ENCODE data around the gene OTUD5.

Gene OTUD5

DNA sequence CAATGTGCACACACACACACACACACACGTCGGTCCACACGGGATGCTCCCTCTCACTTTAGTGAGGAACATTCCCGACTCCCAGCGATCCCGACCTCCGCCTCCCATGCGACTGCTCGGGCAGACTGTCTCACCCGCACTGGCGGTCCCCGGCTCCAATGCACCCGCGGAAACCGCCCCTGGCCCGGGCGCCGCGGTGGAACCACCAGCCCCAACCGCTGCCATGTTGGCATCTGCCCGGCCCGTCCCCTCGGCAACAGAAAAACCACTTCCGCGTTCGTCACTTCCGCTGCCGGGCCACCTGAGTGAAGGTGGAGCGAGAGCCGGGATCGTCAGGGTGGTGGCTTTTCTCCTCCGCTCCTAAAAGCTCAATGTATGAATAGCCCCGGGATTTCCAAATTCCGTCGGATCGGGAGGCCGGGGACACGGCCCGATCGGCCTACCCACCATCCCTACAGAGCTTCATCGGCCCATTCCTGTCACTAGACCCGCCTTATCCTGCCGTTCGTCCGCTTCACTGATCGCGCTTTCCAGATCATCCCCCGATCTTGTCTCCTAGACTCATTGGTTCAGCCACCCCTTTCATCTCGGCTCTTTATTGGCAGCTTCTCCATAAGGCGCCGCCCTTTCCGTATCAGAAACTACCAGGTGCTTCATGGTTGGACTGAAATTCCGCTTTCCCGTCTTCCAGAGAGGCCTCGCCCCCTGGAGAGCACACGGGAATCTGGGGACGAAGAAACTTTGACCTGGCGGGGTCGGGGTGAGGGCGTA lies 45.8 kb downstream of the OTUD5 start, which contains the start of gene SLC35A2:
TSS of gene SLC35A2 (minus strand) at position 235 of the 771 bp plus-strand sequence. CDS start at position 225, 10 bp downstream.
- peak; percentile 87 for DNase-seq (ENCODE audit: low read depth)
- peak within 1 kb of the TSS; percentile 78 for H3K4me3 ChIP-seq (ENCODE audit: low read depth, low read length)
- TF ChIP-seq, protein P1, sequence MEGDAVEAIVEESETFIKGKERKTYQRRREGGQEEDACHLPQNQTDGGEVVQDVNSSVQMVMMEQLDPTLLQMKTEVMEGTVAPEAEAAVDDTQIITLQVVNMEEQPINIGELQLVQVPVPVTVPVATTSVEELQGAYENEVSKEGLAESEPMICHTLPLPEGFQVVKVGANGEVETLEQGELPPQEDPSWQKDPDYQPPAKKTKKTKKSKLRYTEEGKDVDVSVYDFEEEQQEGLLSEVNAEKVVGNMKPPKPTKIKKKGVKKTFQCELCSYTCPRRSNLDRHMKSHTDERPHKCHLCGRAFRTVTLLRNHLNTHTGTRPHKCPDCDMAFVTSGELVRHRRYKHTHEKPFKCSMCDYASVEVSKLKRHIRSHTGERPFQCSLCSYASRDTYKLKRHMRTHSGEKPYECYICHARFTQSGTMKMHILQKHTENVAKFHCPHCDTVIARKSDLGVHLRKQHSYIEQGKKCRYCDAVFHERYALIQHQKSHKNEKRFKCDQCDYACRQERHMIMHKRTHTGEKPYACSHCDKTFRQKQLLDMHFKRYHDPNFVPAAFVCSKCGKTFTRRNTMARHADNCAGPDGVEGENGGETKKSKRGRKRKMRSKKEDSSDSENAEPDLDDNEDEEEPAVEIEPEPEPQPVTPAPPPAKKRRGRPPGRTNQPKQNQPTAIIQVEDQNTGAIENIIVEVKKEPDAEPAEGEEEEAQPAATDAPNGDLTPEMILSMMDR (IDR thresholded peaks at IDR 0.05; ENCODE audit: insufficient read depth, low read depth, low read length, missing control alignments): no peak

DNA sequence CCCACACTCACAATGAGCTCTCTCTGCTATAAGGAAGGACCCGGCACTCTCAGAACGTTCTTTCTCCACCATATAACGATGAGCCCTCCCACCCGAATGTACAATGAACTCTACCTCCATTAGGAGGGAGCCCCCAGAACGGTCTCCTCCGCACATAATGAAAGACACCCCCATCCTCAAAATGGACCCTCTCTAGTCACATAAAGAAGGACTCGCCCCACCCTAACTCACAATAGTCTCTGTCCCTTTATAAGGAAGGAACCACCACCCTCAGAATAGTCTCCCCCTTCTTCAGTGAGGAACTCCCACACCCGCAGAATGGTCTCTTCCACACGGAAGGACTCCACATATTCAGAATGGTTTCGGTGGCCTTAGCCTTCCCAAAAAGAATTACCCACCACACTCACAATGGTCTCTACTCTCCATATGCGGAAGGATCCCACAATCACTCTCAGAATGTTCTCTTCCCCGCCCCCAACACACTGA lies 46.4 kb downstream of the OTUD5 start:
- TF ChIP-seq, protein P1 (IDR thresholded peaks at IDR 0.05; ENCODE audit: insufficient read depth, low read depth, low read length, missing control alignments): no peak
- no peak for DNase-seq (ENCODE audit: low read depth)
- H3K4me3 ChIP-seq (ENCODE audit: low read depth, low read length): peak overlapping the region; percentile 78

DNA sequence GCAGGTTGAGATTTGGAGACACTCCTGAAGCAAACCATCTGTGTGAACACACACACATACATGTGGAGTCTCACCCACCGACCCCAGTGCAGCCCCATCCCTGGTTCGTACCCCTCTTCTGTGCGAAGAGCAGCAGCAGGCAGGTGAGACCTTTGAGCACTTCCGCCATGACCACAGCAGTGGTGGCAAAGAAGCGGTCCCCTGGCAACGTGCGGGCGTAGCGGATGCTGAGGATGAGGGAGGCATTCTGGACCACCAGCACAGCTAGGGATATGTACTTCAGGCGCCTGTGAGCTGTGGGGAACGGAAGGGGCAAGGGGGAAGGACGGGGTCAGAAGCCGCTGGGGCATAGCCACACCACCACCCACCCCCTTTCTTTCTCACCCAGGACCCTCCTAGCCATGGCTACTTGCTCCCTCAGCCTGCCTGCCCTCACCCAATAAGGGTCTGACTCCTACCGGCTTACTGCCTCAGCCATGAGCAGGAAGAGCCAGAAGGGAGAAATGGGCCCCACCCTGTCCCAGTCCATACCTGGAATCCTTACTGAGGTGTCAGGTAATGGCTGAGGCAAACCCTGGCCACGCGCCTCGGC lies 47.6 kb downstream of the OTUD5 start:
- no peak for DNase-seq (ENCODE audit: low read depth)
- no peak overlapping the region for H3K4me3 ChIP-seq (ENCODE audit: low read depth, low read length)
- TF ChIP-seq, protein P1 (IDR thresholded peaks at IDR 0.05; ENCODE audit: insufficient read depth, low read depth, low read length, missing control alignments): no peak

DNA sequence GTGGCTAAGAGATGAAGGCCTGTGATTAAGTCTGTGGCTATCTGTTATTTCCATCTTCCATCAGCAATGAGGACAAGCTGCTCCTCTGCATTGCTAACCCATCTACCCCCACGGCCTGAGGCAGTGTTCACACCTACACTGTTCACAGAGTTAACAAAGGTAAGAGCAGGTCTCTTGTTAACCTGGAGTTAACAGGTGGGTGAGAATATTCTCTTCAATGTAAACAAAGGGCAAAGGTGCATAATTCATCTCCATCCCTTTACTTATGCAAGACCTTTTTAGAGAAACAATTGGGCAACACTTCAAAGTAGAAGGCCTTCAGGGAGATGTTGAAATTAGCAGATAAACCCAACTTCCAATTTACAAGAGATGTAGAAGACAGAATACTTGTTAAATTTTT lies 48.8 kb downstream of the OTUD5 start:
- no peak overlapping the region for H3K4me3 ChIP-seq (ENCODE audit: low read depth, low read length)
- TF ChIP-seq, protein P1 (IDR thresholded peaks at IDR 0.05; ENCODE audit: insufficient read depth, low read depth, low read length, missing control alignments): no peak
- no peak for DNase-seq (ENCODE audit: low read depth)

DNA sequence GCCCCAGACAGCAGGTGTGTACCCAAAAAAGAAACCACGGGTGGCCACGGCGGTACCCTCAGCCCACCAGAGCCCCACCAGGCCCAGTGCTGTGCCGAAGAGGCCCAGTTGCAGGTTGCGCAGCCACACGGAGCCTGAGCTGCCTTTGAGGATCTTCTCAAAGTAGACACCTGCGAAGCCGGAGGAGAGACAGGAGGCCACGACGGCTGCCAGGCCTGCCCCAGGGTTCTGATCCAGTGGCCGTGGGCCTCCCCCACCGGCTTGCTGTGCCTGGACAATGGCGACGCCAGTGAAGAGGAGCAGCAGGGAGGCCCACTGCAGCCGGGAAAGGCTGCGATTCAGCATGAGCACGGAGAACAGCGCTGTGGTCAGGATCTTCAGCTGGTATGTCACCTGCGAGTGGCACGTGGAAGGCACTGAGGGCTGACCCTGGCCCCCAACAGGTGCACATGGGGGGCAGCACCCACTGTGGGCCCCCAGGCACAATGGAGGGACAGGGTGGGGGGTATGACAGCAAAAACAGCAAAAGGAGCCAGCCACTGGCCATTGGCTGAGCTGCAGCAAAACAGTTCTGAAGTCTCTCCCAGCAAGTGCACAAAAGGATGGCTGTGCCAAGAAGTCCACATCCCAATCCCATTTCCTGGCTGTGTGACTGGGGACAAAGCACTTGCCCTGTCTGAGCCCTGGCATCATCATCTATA lies 52.2 kb downstream of the OTUD5 start:
- no peak overlapping the region for H3K4me3 ChIP-seq (ENCODE audit: low read depth, low read length)
- DNase-seq (ENCODE audit: low read depth): no peak
- TF ChIP-seq, protein P1 (IDR thresholded peaks at IDR 0.05; ENCODE audit: insufficient read depth, low read depth, low read length, missing control alignments): no peak

DNA sequence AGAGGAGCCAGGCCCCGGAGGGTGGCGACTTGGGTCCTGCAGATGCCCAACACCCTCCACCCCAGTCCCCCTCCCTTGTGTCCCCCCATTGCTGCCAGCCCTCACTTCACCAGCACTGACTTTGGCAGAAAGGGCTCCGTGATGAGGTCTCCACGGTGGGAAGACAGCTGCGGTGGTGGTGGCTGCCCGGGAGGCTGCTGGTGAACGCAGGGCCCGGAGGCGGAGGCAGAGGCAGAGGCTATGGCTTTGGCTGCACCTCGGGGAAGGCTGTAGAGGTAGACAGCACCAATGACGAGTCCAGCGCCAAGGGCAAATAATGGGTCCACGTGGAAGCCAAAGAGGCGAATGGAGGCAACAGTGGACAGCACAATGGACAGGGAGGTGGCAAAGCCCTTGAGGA lies 52.8 kb downstream of the OTUD5 start:
- no peak for DNase-seq (ENCODE audit: low read depth)
- H3K4me3 ChIP-seq (ENCODE audit: low read depth, low read length): no peak overlapping the region
- TF ChIP-seq, protein P1 (IDR thresholded peaks at IDR 0.05; ENCODE audit: insufficient read depth, low read depth, low read length, missing control alignments): no peak
